Stimulated activated CD4-positive, alpha-beta T cell treated with anti-CD3 and anti-CD28 coated beads, Interleukin-1b, Interleukin-23, amount 100 ng/mL, for 4 hours (primary cell): ENCODE results near the gene DDX41.
"Not testable (repeated sequence)": the region's sequence is repeated elsewhere in the genome, so short reads cannot be mapped to it uniquely, and the experiment has no call there.

ENCODE experiments used
- DNase-seq, 2 donors: peaks; one replicate each; pipeline ENCODE4 v3.0.0-alpha.2; 2020; ENCODE audit warnings: low read depth in 2 of 2

The DDX41 gene

DNA sequence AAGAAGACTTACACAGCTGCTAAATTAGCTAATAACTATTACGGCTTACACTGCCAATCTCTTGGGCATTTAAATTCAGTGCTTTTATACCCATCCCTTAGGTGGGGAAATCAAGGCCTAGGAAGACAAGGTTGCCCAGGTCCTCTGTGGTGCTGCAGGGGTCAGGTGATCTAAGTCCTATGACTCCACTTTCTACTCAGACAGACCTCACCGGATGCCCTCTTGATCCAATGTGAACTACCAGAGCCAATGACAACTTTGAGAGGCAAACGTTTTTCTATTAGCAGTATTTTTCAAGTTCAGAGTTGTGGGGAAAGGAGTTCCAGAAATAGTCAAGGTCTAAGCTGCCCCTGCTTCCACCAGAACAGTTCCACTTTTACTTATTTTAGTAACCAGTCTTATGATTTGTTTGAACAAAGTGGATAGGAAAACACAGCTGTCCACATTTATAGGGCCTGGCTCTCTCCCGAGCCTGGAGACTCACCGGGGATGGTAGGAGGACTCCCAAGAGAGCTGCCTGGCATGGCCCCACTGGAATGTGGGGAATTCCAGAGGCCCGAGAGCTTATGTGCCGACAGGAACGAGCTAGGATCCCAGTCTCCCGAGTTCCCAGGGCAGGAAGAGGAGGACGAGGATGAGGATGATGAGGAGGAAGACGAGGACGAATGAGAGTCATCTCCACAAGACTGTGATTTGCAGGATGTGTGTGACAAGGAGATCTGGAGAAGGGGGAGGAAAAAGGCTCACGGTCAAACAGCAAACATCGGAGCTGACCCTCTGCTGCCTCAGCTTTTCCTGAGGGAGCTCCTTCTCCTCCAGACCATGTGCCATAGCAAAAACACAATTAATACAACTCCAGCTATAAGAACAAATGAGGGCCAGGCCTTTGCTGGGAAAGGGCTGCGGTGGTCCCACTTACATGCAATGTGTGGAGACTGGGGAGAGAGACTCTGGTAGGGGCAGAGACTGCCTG, 20.9 kb upstream of the DDX41 start:
- no peak for DNase-seq

DNA sequence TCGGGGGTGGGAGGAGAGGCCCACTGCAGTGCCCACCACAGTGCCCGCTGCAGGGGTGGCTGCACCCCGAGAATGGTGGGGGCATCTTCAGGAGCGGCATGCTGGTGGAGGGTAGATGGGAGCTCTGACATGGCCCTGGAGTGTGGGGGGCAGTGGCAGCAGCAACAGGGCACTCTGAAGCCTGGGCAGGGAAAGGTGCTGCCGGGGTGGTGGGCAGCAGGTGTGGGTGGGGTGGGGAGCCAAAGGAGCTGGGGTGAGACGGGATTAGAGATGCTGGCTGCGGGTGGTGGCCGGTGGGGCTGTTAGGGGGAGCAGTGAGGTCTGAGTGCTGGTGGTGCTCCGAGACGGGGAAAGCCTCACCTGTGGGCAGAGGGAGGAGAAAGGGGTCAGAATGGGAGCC, 19.6 kb upstream of the DDX41 start:
- DNase-seq = no peak

GRCh38 chr5:177535125-177535524, 18.4 kb upstream of the DDX41 start:
- no peak for DNase-seq

DNA sequence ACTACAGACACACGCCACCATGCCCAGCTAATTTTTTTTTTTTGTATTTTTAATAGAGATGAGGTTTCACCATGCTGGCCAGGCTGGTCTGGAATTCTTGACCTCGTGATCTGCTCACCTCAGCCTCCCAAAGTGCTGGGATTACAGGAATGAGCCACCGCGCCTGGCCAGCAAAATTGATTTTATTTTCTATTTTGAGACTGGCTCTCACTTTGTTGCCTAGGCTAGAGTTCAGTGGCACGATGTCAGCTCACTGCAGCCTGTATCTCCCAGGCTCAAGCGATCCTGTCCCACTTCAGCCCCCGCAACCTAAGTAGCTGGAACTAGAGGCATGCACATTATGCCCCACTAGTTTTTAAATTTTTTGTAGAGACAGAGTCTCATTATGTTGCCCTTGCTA, 17.7 kb upstream of the DDX41 start:
- DNase-seq = not testable (repeated sequence)

DNA sequence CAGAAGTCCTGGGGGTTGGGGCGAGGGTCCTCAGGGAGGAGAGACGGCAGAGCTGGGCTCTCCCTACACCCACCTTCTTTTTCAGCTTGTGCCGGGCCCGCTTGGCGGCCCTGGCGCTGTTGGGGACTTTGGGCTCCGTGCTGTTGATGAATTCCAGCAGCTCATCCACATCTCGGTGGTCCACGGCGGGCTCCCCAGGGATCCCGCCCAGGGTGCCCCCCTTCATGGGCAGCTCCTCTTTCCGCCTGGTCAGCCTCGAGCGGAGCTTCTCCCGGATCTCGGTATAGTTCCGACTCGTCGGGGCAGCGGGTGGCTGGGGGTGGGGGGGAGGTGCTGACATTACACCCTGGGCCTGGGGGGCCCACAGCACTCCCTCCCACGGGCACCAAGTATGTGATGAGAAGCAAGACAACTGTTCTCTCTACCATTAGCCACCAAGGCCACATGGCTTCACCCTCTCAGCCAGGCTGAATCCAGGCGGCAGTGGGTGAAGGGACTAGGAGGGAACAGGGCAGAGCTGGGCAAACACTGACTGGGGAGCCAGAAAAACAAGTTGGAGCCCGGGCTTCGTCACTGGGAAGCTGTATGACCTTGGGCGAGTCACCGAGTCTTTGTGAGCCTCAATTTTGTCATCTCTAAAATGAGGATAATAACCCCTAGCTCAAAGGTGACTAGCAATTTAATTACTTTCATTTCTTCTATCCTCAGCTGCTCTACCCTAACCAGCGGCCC, 14.6 kb upstream of the DDX41 start:
- DNase-seq = no peak

GRCh38 chr5:177530638-177531037, 13.9 kb upstream of the DDX41 start:
- no peak for DNase-seq

- DNase-seq = no peak
Measured at GRCh38 chr5:177529247-177530203, 12.8 kb upstream of the DDX41 start.

DNA sequence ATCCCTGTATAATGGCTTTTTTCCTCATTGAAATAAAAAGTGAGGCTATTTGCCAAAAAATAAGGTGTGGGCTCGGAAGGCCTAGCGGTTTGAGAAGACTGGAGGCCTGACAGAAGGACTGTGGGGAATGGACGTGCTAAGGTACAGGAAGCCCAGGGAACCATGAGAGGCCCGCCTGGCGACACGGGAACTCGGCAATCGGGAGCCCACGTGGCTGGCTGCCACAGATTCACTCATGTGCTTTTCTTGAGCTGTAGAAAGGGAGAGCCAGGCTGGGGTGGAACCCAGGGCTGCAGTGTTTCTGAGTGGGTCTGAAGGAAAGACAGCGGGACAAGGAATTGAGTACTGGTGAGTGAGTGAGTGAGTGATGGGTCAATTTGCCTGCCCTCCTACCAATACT, 11.9 kb upstream of the DDX41 start:
- no peak for DNase-seq

- DNase-seq = no peak
Measured at GRCh38 chr5:177527595-177527994, 10.8 kb upstream of the DDX41 start.

- no peak for DNase-seq
Measured at GRCh38 chr5:177526791-177527190, 10.0 kb upstream of the DDX41 start.

- no peak for DNase-seq
Measured at GRCh38 chr5:177526191-177526590, 9.4 kb upstream of the DDX41 start.

DNA sequence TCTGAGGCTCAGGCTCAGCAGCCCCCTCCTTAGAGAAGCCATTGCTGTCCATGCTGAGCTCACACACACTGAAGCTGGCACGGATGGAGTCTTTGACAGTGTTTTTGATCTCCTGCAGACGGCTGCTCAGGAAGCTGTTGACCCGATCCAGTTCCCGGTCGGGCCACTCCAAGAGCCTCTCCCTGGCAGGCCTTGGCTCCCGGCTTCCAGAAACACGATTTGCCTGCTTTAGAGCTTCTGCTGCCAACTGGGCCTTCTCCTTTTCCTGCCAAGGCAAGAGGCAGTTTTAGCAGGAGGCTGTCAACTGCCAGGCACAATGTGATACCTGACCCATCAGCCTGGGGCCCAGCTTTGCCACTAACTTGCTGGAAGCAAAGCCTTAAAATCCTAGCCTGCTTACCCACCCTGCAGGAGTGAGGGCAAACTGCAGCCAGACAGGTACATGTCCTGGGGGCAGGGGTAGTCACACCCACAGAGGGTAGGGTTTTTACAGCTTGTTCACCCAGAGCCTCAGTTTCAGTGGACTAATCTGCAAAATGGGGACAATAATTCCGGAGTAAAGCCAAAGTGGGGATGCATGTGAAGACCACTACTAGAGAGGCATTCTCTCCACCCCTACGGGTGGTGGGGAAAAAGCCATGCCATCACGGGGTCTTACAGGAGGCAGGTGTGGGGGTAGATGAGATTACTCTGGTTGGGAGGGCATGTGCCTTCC, 8.3 kb upstream of the DDX41 start:
- no peak for DNase-seq

DNA sequence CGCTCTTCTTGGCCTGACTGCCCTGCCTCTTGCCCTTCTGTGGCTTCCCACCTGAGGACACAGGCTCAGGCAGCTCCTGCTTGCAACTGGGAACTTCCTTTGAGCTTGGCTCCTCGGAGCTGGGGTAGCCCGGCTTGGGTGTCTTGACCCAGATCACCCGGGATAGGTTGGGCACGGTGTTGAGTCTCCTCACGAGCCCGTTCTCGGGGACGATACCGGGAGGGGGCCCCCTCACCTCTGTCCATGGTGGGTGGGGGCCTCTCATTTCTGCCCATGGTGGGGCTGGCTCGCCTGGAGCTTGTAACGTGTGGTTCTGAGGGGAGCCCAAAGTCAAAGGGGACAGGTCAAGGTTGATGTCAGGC, 7.8 kb upstream of the DDX41 start:
- no peak for DNase-seq

GRCh38 chr5:177523711-177524538, 7.2 kb upstream of the DDX41 start:
- no peak for DNase-seq

DNA sequence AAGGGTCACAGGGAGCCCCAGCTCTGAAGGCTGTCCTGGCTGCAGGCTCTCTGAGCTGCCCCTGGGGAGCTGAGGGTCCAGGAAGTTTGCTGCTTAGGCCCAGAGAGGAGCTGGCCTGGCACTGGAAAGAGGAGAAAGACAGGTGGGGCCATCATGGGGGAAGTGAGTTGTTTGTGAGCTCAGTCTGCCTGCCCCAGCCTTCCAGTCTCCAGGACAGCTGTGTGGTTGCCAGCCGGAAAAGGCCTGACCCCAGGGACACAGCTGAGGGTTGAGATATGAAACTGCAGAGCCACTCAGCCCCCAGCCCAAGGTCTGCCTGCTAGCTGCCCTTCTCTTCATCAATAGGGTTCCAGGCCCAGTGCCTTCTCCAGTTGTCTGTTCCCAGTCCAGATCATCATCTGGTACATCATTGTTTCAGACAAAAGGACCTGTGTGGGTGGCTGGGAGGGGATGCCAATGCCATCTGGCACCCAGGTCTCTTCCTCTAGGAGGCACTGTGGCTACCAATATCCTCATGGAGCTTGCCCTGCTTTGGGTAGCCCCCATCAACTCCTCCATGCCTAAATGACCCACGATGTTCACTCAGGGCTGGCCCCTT, 4.3 kb upstream of the DDX41 start:
- DNase-seq = no peak

DNA sequence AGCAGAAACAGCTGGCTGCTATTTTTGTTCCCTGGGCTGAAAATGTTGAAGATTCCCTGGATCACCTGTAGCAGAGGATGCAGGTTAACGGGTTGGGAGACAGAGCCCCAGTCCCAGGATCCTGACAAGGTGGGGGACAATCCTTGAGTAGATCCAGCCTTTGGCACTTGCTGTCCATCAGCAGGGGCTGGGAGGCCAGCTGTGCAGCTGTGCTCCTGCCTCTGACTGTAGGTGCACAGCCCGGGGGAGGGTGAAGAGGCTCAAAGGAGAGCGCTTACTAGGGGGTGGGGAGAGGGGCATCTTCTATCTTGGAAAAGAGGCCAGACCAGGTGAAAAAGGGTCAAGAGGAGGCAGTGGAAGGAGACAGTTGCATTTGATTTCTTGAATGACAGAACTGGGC, 3.5 kb upstream of the DDX41 start:
- no peak for DNase-seq

DNA sequence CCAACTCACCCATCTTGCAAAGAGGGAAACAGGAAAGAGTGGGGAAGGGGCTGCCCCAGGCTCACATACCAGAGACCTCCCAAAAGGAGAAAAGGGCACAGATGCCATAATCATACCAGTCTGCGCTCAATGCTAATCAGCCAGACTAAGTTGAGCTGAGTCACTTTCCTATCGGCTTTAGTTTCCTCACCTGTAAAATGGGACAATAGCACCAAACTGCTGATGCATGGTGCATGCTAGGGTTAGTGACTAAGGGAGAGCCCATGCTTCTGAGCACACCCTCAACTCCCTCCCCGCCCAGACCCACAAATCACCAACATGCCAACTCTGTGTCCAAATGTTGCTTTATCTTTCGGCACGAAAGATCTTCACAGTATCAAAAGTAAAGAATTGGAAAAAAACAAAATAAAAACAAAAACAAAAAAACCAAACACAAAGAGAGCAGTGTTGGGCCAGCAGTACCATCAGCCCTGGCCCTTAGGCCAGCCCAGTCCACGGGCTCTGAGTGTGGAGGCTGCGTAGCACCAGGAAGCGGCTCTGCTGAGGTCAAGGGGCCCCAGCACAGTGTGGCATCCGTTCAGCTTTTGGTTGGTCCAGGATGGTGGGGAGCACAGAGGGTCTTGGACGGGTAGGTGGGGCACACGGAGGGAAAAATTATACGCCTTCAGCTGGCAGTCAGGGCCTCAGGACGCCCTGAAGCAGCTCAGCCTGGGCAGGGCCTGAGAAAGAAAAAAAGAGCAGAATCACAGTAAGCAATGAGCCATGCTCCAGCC, 2.9 kb upstream of the DDX41 start:
- no peak for DNase-seq

GRCh38 chr5:177515580-177515979, 1.2 kb downstream of the DDX41 start:
- no peak for DNase-seq

DNA sequence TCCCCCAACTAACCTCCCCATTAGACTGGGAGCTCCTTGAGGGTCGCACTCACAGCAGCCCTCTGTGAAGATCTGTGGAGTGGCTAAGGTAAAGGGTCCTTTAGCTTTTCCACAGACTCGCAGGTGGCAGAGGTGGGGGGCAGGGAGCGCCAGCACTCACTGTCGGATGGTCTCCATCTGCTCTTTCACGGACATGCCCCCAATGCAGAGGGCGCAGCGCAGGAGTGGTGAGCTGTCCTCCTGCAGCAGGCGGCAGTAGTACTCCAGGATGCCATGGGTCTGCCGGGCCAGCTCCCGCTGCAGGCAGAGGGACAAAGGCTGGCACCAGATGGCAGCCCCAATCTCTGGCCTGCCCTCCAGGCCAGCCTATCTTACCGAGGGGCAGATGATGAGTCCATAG, 2.2 kb downstream of the DDX41 start:
- no peak for DNase-seq
